GM18526 (cell line): Measurements from ENCODE around the gene SLC38A9.

Source experiments
- POLR2A ChIP-seq: IDR thresholded peaks from 3 replicates; pipeline ENCODE4 v1.6.1; 2011; ENCODE audit not compliant: insufficient read length; ENCODE audit errors: extremely low read depth

Gene SLC38A9

GRCh38 chr5:55629815-55630214 lies 82.3 kb downstream of the SLC38A9 start:
- TF ChIP-seq POLR2A = no peak

GRCh38 chr5:55626790-55627189 lies 85.3 kb downstream of the SLC38A9 start:
- TF ChIP-seq POLR2A = no peak

GRCh38 chr5:55625913-55626312 lies 86.2 kb downstream of the SLC38A9 start:
- no peak for TF ChIP-seq POLR2A

- no peak for TF ChIP-seq POLR2A
Observed at GRCh38 chr5:55625589-55625909, 86.6 kb downstream of the SLC38A9 start.

GRCh38 chr5:55624841-55625588 lies 87.1 kb downstream of the SLC38A9 start:
- TF ChIP-seq POLR2A = no peak

GRCh38 chr5:55623789-55624188 lies 88.3 kb downstream of the SLC38A9 start:
- TF ChIP-seq POLR2A = no peak

- no peak for TF ChIP-seq POLR2A
Observed at GRCh38 chr5:55622460-55622859, 89.7 kb downstream of the SLC38A9 start.

- no peak for TF ChIP-seq POLR2A
Observed at GRCh38 chr5:55621229-55621628, 90.9 kb downstream of the SLC38A9 start.

GRCh38 chr5:55620766-55621160 lies 91.4 kb downstream of the SLC38A9 start:
- TF ChIP-seq POLR2A = no peak

- no peak for TF ChIP-seq POLR2A
Observed at GRCh38 chr5:55620009-55620765, 91.9 kb downstream of the SLC38A9 start.

GRCh38 chr5:55618318-55618717 lies 93.8 kb downstream of the SLC38A9 start:
- no peak for TF ChIP-seq POLR2A

GRCh38 chr5:55613112-55613868 lies 98.8 kb downstream of the SLC38A9 start:
- no peak for TF ChIP-seq POLR2A

GRCh38 chr5:55610542-55610941 lies 101.6 kb downstream of the SLC38A9 start:
- no peak for TF ChIP-seq POLR2A

- TF ChIP-seq POLR2A = no peak
Observed at GRCh38 chr5:55609413-55609812, 102.7 kb downstream of the SLC38A9 start.

GRCh38 chr5:55608595-55609349 lies 103.4 kb downstream of the SLC38A9 start:
- no peak for TF ChIP-seq POLR2A
